ENCODE results near the gene ERBIN. TPM values are rescaled to one million over a fixed set of nuclear protein-coding genes. Genes with fewer than 3 reads are reported as not detected.

Gene ERBIN, protein sequence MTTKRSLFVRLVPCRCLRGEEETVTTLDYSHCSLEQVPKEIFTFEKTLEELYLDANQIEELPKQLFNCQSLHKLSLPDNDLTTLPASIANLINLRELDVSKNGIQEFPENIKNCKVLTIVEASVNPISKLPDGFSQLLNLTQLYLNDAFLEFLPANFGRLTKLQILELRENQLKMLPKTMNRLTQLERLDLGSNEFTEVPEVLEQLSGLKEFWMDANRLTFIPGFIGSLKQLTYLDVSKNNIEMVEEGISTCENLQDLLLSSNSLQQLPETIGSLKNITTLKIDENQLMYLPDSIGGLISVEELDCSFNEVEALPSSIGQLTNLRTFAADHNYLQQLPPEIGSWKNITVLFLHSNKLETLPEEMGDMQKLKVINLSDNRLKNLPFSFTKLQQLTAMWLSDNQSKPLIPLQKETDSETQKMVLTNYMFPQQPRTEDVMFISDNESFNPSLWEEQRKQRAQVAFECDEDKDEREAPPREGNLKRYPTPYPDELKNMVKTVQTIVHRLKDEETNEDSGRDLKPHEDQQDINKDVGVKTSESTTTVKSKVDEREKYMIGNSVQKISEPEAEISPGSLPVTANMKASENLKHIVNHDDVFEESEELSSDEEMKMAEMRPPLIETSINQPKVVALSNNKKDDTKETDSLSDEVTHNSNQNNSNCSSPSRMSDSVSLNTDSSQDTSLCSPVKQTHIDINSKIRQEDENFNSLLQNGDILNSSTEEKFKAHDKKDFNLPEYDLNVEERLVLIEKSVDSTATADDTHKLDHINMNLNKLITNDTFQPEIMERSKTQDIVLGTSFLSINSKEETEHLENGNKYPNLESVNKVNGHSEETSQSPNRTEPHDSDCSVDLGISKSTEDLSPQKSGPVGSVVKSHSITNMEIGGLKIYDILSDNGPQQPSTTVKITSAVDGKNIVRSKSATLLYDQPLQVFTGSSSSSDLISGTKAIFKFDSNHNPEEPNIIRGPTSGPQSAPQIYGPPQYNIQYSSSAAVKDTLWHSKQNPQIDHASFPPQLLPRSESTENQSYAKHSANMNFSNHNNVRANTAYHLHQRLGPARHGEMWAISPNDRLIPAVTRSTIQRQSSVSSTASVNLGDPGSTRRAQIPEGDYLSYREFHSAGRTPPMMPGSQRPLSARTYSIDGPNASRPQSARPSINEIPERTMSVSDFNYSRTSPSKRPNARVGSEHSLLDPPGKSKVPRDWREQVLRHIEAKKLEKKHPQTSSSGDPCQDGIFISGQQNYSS (N-terminal part only)
- 93.3 and 95.7 TPM in 2 replicates for total RNA-seq

DNA sequence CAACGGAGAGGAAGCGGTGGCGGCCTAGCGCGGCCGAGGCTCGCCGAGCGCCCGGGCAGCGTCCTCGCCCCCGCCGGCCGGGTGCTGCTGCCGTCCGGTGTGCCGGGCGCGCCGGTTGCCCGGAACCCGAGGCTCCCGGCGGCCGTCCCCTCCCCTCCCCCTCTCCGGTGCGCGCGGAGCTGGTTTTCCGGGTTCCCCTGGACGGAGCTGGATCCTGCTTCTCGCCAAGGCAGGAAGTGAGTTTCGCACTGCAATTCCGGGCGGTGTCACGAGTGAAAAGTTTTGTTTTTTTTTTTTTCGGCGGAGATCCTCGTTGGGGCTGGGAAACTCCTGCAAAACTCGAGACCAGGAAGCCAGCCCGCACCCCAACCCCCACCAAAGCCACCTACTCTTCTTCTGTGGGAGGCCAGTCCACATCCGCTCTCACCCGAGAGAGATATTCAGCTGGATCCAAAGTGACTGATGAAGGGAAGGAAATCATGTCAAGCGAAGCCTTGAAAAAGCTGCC lies at the start of gene ERBIN:
Gene ERBIN (plus strand): TSS at position 300 of the 508 bp plus-strand sequence. CDS start 66,144 bp downstream, outside the sequence.

Other genes starting within 250 kb of the ERBIN start
- gene SGTB, start 204.5 kb upstream of the ERBIN start, total RNA-seq: 15.4 and 24.9 TPM in 2 replicates
- gene NLN, start 204.4 kb upstream of the ERBIN start, total RNA-seq: 35.5 and 52.1 TPM in 2 replicates
- 52.6 and 88.7 TPM in 2 replicates for gene SREK1, start 217.7 kb downstream of the ERBIN start, total RNA-seq

Data from nasal cavity respiratory epithelium epithelial cell of viscerocranial mucosa (primary cell).